HepG2 (cell line): ENCODE measurements around the gene PDRG1. TPM values are rescaled to one million over a fixed set of nuclear protein-coding genes. Genes with fewer than 3 reads are reported as not detected.

Experiments used
- ATAC-seq: fragments of 200-7000 bp; cut with Tn5 transposase; 3 replicates; pipeline ENCODE4 v1.9.1; 2020; ENCODE audit warnings: mild to moderate bottlenecking, moderate library complexity
- BruUV-seq: library from RNA; stranded (reverse); fragments of 400-500 nt; replicated peaks from 2 replicates; lab custom pipeline; 2021; lab: Mats Ljungman, UMichigan
- CTCF ChIA-PET: fragments of 300-600 bp; formaldehyde crosslinking; extraction: SDS; loops from one replicate; lab custom pipeline; 2021; ENCODE audit warnings: low total read pairs, inconsistent platforms, low intra/inter-chr PET ratio; lab: Yijun Ruan, JAX
- POLR2A ChIA-PET: fragments of 350-600 bp; sonication (Branson Sonifier 250); formaldehyde crosslinking; loops from one replicate; lab custom pipeline; 2020; ENCODE audit warnings: antibody characterized with exemption, inconsistent platforms; lab: Yijun Ruan, JAX
- DNase-seq: peaks from one replicate; pipeline ENCODE4 v3.0.0-alpha.2; 2015; ENCODE audit warnings: low spot score
- FAIRE-seq: peaks from 3 replicates; lab custom pipeline; 2011; peaks lifted over from hg19 to GRCh38; lab: Jason Lieb, UNC
- H2AFZ ChIP-seq: one replicate; pipeline ENCODE4 v1.6.1; 2011; ENCODE audit warnings: low read length, inconsistent platforms
- H3K27ac ChIP-seq: fragments of 300-600 bp; 3 replicates; pipeline ENCODE4 v1.8.0; 2011; ENCODE audit warnings: mixed run types, mild to moderate bottlenecking, mixed read lengths, low read length, inconsistent platforms; ENCODE audit not compliant: insufficient read depth; ENCODE audit errors: extremely low read length
- H3K27me3 ChIP-seq, 2 experiments: fragments of 200-600 bp in 1 of 2; 2 replicates in 1 of 2; 3 replicates in 1 of 2; pipeline versions ENCODE4 v1.6.0 to v1.8.0; 2011; ENCODE audit warnings: low read length in 2 of 2, mild to moderate bottlenecking in 2 of 2, moderate library complexity in 2 of 2, inconsistent platforms in 1 of 2; ENCODE audit not compliant: insufficient read depth in 2 of 2, control insufficient read depth in 1 of 2
- H3K36me3 ChIP-seq, 2 experiments: fragments of 200-600 bp in 1 of 2; replicated peaks in 1 of 2; 2 replicates in 1 of 2; 3 replicates in 1 of 2; pipeline versions ENCODE4 v1.5.1 to v1.8.0; 2011; ENCODE audit warnings: low read length in 2 of 2, inconsistent platforms in 1 of 2; ENCODE audit not compliant: insufficient read depth in 2 of 2, control insufficient read depth in 1 of 2
- H3K4me1 ChIP-seq: 2 replicates; pipeline ENCODE4 v1.5.1; 2012; ENCODE audit warnings: low read length, inconsistent platforms; ENCODE audit not compliant: insufficient read depth
- H3K4me2 ChIP-seq: 2 replicates; pipeline ENCODE4 v1.6.0; 2011; ENCODE audit warnings: low read depth, low read length, inconsistent platforms
- H3K4me3 ChIP-seq, 3 experiments: fragments of 200-600 bp in 1 of 3; sonication (generic), shearing (Covaris generic) in 1 of 3; replicated peaks in 1 of 3; 2 replicates each; pipeline ENCODE4 v1.5.1; 2011 to 2016; ENCODE audit warnings: low read length in 3 of 3, inconsistent platforms in 2 of 3, low read depth in 2 of 3, mild to moderate bottlenecking in 2 of 3, control low read depth in 1 of 3, mixed read lengths in 1 of 3; ENCODE audit not compliant: insufficient read depth in 1 of 3
- H3K79me2 ChIP-seq: one replicate; pipeline ENCODE4 v1.6.1; 2011; ENCODE audit warnings: low read length, inconsistent platforms; ENCODE audit not compliant: insufficient read depth
- H3K9ac ChIP-seq: 2 replicates; pipeline ENCODE4 v1.6.0; 2011; ENCODE audit warnings: mild to moderate bottlenecking, low read depth, low read length, inconsistent platforms; ENCODE audit not compliant: insufficient read depth
- H3K9me3 ChIP-seq: 2 replicates; pipeline ENCODE4 v1.5.1; 2012; ENCODE audit warnings: mild to moderate bottlenecking, low read length
- H4K20me1 ChIP-seq: 2 replicates; pipeline ENCODE4 v1.6.0; 2011; ENCODE audit warnings: inconsistent platforms, mild to moderate bottlenecking, low read length, moderate library complexity; ENCODE audit not compliant: insufficient read depth
- CEBPB ChIP-seq: IDR thresholded peaks from 2 replicates; pipeline ENCODE4 v1.6.1; 2011; ENCODE audit warnings: low read depth, low read length, improper control_type of control experiment, borderline replicate concordance
- DNMT1 ChIP-seq: sonication (generic); formaldehyde crosslinking; IDR thresholded peaks from 2 replicates; pipeline ENCODE4 v1.5.1; 2020; ENCODE audit warnings: mild to moderate bottlenecking, missing genetic modification reagents
- FIP1L1 ChIP-seq: fragments of 200-400 bp; formaldehyde crosslinking; IDR thresholded peaks from 2 replicates; pipeline ENCODE4 v1.6.1; 2018; ENCODE audit warnings: low read depth, mild to moderate bottlenecking, low read length, moderate library complexity, borderline replicate concordance; ENCODE audit not compliant: insufficient read depth
- SMARCE1 ChIP-seq: fragments of 450-650 bp; IDR thresholded peaks from 2 replicates; pipeline ENCODE4 v1.6.1; 2017; ENCODE audit warnings: borderline replicate concordance
- ZMYM3 ChIP-seq: sonication (generic); formaldehyde crosslinking; IDR thresholded peaks from 2 replicates; pipeline ENCODE4 v1.5.1; 2020; ENCODE audit warnings: mild to moderate bottlenecking, missing genetic modification reagents
- ZNF614 ChIP-seq: IDR thresholded peaks from 2 replicates; pipeline ENCODE4 v1.6.1; 2018; ENCODE audit warnings: missing biosample characterization, missing genetic modification reagents, inconsistent platforms, borderline replicate concordance
- ZNF678 ChIP-seq: sonication (generic); formaldehyde crosslinking; IDR thresholded peaks from 2 replicates; pipeline ENCODE4 v1.4.0; 2020; ENCODE audit warnings: mild to moderate bottlenecking, missing genetic modification reagents
- ZNF768 ChIP-seq: sonication (generic); formaldehyde crosslinking; IDR thresholded peaks from 2 replicates; pipeline ENCODE4 v1.4.0; 2020; ENCODE audit warnings: missing genetic modification reagents
- ZSCAN25 ChIP-seq: sonication (generic); formaldehyde crosslinking; IDR thresholded peaks from 2 replicates; pipeline ENCODE4 v1.8.0; 2022; ENCODE audit warnings: mild to moderate bottlenecking, missing genetic modification reagents
- WGBS: methylation state at CpG from one replicate; pipeline ENCODE4 v1.1.6; 2017; ENCODE audit warnings: low lambda C conversion rate; 5-methylcytosine and 5-hydroxymethylcytosine counted together
- in situ Hi-C: cut with HindIII; loops from 2 replicates; pipeline ENCODE4 v1.10.0; 2017; ENCODE audit warnings: low pct_unique_long_range_greater_than_20kb; ENCODE audit not compliant: extremely low pct_ligation_motif_present
- intact Hi-C: fragments of 100-400 bp; cut with micrococcal nuclease; formaldehyde crosslinking; loops from one replicate; pipeline ENCODE4 v1.10.0; 2022; ENCODE audit not compliant: unreplicated experiment
- polyA plus RNA-seq, 8 experiments: library from polyadenylated mRNA; depleted of rRNA in 3 of 8; stranded (reverse) in 7 of 8; unstranded in 1 of 8; fragments of >200 nt; fragmentation: Illumina TruSeq in 4 of 8; extraction: Trizol in 4 of 8; gene quantifications; 2 replicates each; pipeline versions ENCODE4 v1.2.1 to v1.2.3, GENCODE V29; 2011 to 2016; ENCODE audit warnings: low read depth in 4 of 8, missing spikeins in 1 of 8, mixed read lengths in 1 of 8; ENCODE audit not compliant: insufficient read depth in 1 of 8
- total RNA-seq, 5 experiments: library from RNA; depleted of rRNA; stranded (reverse); fragments of >200 nt; fragmentation: Illumina TruSeq; extraction: Trizol; gene quantifications; 2 replicates each; pipeline ENCODE4 v1.2.3, GENCODE V29; 2016; ENCODE audit warnings: low read depth in 1 of 5
- TF ChIP-seq, protein P1 (sequence below): sonication (generic); formaldehyde crosslinking; IDR thresholded peaks from 2 replicates; pipeline ENCODE4 v1.8.0; 2022; ENCODE audit warnings: mild to moderate bottlenecking, missing genetic modification reagents

Gene PDRG1
- total and polyA plus RNA-seq, 2 of the 13 experiments (the other 11 are each of a cell fraction or from before 2014, with no cell fraction given): 16.6 to 18.0 TPM

DNA sequence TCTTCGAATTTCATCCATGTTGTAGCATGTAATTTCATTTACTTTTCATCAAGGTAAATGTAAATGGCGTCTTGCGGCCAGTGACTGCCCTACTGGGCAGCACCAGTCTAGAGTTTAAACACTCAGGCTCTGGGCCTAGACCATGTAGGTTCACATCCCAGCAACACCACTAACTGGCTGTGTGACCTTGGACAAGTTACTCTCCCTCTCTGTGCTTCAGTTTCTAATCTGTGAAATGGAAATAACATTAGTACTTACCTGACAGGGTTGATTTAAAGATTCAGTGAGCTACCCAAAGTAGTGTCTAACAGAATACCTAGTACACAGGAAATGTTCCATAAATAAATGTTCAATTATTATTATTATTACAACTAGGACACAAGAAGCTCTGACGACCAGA lies 29.3 kb downstream of the PDRG1 start:
- Histone ChIP-seq H3K27me3 (peaks cover 6 to 55% of the 10 kb centered on the region in 2 experiments), H3K4me2 (no peak overlapping the region)
- TF ChIP-seq ZMYM3: 0 out of 2 replicates have a peak, but pooled peaks have one; percentile 15
- peak; percentile 73; the same call in 1 of the 2 replicates for TF ChIP-seq ZNF768
- TF ChIP-seq SMARCE1: no peak
- TF ChIP-seq, all 625 proteins: peak for 2
- 18% methylated on average over 4 of the region's 4 CpGs for WGBS
- in situ Hi-C loops (no loop called here), intact Hi-C loops (no loop called here)
- ChIA-PET POLR2A (no interaction called here), CTCF (no interaction called here)
- DNase-seq (no peak), ATAC-seq (no peak), FAIRE-seq (no peak)
- no peaks in the 10 kb centered on the region for H3K9me3 ChIP-seq
- H3K79me2 ChIP-seq: no peaks in the 10 kb centered on the region
- H2AFZ ChIP-seq: no peak overlapping the region
- no peaks in the 10 kb centered on the region for H3K36me3 ChIP-seq
- H3K4me3 ChIP-seq: no peak overlapping the region
- no peaks in the 10 kb centered on the region for H4K20me1 ChIP-seq
- BruUV-seq: no TSS peak
- H3K27ac ChIP-seq: no peak overlapping the region
- H3K4me1 ChIP-seq: no peaks in the 10 kb centered on the region
- H3K9ac ChIP-seq: no peak overlapping the region

DNA sequence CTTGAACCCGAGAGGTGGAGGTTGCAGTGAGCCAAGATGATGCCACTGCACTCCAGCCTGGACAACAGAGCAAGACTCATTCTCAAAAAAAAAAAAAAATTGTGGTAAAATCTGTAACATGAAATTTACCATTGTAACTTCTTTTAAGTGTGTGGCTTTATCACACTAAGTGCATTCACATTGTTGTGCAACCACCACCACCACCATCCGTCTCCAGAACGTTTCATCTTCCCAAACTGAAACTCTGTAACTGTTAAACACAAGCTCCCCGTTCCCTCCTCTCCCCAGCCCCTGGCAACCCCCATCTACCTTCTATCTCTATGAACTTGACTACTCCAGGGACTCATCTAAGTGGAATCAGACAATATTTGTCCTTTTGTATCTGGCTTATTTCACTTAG lies 29.7 kb downstream of the PDRG1 start:
- FAIRE-seq (no peak), ATAC-seq (no peak), DNase-seq (no peak)
- Histone ChIP-seq H3K4me3 (no peak overlapping the region), H3K36me3 (no peaks in the 10 kb centered on the region), H3K4me1 (no peaks in the 10 kb centered on the region), H3K79me2 (no peaks in the 10 kb centered on the region), H3K27me3 (peaks cover 6 to 57% of the 10 kb centered on the region in 2 experiments), H2AFZ (no peak overlapping the region), H3K4me2 (no peak overlapping the region), H3K9me3 (no peaks in the 10 kb centered on the region), H4K20me1 (no peaks in the 10 kb centered on the region), H3K27ac (no peak overlapping the region), H3K9ac (no peak overlapping the region)
- TF ChIP-seq, protein P1, sequence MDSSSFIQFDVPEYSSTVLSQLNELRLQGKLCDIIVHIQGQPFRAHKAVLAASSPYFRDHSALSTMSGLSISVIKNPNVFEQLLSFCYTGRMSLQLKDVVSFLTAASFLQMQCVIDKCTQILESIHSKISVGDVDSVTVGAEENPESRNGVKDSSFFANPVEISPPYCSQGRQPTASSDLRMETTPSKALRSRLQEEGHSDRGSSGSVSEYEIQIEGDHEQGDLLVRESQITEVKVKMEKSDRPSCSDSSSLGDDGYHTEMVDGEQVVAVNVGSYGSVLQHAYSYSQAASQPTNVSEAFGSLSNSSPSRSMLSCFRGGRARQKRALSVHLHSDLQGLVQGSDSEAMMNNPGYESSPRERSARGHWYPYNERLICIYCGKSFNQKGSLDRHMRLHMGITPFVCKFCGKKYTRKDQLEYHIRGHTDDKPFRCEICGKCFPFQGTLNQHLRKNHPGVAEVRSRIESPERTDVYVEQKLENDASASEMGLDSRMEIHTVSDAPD: no peak
- TF ChIP-seq ZSCAN25 (CRISPR knock-in tag) (no peak), FIP1L1 (no peak), CEBPB (peak; percentile 50; the same call in 1 of the 2 replicates), ZNF614 (CRISPR knock-in tag) (no peak), ZNF678 (CRISPR knock-in tag) (no peak), DNMT1 (no peak)
- BruUV-seq: no TSS peak
- in situ Hi-C loops: no loop called here
- ChIA-PET POLR2A (no interaction called here), CTCF (no interaction called here)
- intact Hi-C loops: no loop called here
- 6% methylated on average over 4 of the region's 4 CpGs for WGBS
